GM21447 (cell line): ENCODE results near the gene RAB13.

Source experiments
- ATAC-seq: cut with Tn5 transposase; IDR thresholded peaks from one replicate; pipeline ENCODE4 v1.9.1; 2021; ENCODE audit not compliant: unreplicated experiment

The RAB13 gene

DNA sequence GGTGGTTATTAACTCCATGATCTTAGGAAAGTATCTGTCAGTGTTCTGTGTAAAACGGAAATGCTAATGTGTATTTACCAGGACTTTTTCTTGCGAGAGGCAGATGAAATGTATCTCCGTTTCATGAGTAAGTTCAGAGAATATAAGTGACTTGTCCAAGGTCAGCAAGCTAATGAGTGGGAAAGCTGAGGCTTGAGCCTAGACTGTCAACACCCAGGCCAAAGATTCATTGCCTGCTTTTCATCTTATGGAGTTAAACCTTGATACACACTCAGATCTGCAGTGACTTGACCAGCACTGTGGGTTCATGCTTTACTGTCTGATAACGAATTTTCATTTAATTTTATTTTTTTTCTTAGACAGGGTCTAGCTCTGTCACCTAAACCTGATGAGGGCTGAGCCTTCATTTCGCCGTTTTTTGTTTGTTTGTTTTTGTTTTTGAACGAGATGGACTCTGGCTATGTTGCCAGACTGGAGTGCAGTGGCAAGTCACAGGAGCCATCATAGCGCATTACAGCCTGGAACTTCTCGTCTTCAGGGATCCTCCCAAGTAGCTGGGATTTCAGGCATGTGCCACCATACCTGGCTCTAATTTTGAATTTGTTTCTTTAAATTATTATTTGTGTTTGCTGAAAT lies 7.7 kb downstream of the RAB13 start:
- ATAC-seq = no peak

DNA sequence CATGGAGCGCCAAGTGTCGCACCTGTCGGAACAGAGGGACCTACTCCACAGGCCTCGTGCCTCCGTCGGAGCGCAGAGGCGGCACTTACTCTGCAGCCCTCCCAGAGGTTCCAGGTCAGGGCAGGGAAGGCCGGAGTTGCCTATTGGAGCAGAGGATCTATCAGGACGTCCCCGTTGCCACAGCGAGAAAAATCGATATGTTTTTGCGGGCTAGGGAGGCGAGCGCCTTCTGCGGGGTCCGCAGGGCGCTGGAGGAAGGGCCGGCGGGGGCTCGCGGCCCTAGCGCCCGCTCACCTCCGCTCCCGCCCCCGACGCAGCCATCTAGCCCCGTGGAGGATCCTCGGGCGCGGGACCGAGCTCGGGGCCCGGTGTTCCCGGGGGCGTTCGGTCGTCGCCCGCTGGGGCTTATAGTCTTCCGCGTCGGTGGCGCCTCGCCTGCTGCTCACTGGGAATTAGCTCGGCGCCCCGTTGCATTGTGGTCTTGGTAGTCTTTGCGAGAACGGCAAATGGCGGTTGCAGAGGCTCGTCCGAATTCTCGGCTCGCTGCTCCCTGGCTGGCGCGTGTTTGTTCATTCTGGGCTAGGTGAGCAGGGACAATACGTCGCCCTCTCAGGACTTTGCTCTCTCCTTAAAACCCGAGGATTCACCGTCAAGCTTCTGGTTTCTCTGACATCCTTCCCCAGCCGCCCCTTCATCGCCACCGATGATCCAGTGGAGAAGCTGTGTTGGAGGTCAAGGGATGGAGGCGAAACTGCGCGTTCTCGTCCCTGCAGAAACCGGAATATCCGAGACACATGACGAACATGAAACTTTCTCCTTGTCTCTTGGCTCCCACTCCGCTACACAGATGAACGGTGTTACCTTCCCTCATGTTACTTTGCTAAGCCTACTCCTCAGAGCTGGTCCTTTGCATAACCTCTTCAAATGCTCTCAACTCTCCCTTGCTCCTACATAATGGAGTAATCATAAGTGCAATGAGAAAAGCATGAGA lies 8.6 kb downstream of the RAB13 start, which contains the start of gene JTB:
TSS of gene JTB (minus strand) at position 425 of the 991 bp plus-strand sequence. CDS start at position 3, 422 bp downstream.
- ATAC-seq = peak; percentile 81

DNA sequence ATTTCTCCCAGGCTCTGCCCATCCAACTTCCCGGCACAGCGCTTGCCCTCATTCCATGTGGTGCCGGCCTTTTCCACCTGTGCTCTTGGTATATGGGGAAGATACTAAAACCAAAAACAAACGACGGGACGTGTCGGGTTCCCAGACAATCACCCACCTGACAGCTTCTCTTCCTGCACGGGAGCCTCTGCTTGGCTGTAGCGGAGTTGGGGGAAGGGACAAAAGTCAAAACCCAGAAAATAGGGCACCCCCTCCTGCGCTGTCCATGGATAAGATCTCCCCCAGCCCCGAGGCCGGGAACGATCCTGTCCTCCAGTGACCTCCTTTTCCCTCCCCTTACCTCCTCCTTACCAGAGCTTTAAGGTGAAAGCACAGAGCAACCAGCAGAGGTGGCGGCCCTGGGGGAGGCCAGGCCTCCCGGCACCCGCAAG lies 9.3 kb downstream of the RAB13 start:
- ATAC-seq = no peak

DNA sequence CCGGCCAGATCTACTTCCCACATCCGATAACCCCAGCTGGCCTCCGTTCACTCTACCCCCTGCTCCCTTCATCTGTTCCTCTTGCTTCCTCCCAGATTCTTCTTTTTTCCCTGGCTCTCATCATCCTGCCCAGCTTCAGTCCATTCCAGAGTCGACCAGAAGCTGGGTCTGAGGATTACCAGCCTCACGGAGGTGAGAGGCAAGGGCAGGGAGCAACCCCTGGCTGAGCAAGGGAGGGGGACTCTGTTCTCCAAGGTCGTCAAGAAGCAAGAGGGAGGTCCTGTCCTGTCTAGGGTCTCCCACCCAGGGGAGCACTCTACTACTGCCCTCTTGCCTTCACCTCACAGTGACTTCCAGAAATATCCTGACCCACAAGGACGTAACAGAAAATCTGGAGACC lies 12.6 kb downstream of the RAB13 start:
- no peak for ATAC-seq

DNA sequence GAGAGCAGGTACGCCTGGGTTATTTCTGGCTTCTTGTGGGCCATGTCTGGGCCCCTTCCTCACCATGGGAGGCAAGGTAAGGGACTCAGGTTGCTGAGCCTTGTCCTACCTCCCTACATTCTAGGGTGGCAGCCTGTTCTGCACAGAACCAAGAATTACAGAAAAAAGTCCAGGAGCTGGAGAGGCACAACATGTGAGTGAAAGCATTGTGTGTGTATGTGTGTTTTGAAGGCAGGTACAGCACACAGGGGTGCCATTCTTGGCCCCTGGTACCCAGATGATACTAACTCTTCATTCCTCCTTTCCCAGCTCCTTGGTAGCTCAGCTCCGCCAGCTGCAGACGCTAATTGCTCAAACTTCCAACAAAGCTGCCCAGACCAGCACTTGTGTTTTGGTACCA lies 13.1 kb downstream of the RAB13 start:
- no peak for ATAC-seq

DNA sequence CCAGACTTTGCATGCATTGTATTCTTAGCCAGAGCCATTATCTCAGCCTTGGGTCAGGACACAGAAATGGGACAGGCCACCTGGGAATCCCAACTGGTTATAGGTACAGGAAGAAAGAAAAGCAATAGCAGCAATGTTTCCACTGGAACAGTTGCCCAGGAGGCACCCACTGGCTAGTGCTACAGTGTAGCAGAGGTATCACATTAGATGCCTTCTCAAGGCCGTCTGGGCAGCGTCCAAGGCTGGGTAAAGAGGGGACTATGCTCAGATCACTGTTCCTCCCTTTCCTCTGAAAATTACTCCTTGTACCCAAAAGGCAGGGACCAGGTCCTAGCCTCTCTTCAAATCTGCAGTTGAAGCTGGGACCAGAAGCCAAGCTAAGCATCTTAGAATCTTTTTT lies 15.8 kb downstream of the RAB13 start:
- ATAC-seq = no peak

DNA sequence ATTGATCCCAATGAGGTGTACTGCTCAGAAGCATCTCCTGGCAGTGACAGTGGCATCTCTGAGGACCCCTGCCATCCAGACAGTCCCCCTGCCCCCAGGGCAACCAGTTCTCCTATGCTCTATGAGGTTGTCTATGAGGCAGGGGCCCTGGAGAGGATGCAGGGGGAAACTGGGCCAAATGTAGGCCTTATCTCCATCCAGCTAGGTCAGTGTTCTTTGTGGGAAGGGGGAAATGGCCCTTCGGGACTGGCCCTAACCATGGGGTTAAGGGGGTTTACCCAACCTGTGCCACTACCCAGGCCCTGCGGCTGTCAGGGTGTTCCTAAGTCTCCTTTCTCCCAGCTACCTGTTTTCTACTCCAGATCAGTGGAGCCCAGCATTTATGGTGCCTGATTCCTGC lies 17.2 kb downstream of the RAB13 start:
- no peak for ATAC-seq

DNA sequence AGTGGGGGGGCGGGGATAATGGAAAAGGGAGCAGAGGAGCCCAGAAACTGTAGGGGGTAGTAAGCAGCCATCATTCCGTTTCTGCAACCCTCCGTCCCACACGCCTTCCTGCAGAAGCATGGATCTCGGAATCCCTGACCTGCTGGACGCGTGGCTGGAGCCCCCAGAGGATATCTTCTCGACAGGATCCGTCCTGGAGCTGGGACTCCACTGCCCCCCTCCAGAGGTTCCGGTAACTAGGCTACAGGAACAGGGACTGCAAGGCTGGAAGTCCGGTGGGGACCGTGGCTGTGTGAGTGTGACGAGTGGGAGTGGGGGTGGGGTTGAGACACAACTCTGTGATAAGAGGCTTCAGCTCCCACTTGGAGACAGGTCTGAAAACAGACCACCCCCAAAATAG lies 17.7 kb downstream of the RAB13 start:
- no peak for ATAC-seq

DNA sequence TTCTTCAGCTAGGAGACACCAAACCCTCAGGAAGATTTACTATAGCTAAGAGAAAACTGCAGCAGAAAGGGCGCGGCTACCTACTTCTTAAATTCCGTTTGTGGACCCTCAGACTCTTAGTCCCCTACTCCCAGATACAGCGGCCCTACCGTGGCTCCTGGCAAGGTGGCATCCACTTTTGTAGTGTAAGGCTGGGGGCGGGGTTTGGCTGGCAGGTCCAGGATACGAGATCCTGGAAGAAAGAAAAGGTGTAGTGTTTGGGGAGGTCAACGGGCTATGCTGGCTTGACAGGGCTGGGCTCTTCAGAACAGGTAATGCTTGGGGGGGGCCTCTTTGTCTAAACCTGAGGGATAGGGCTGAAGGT lies 18.2 kb downstream of the RAB13 start:
- ATAC-seq = no peak

DNA sequence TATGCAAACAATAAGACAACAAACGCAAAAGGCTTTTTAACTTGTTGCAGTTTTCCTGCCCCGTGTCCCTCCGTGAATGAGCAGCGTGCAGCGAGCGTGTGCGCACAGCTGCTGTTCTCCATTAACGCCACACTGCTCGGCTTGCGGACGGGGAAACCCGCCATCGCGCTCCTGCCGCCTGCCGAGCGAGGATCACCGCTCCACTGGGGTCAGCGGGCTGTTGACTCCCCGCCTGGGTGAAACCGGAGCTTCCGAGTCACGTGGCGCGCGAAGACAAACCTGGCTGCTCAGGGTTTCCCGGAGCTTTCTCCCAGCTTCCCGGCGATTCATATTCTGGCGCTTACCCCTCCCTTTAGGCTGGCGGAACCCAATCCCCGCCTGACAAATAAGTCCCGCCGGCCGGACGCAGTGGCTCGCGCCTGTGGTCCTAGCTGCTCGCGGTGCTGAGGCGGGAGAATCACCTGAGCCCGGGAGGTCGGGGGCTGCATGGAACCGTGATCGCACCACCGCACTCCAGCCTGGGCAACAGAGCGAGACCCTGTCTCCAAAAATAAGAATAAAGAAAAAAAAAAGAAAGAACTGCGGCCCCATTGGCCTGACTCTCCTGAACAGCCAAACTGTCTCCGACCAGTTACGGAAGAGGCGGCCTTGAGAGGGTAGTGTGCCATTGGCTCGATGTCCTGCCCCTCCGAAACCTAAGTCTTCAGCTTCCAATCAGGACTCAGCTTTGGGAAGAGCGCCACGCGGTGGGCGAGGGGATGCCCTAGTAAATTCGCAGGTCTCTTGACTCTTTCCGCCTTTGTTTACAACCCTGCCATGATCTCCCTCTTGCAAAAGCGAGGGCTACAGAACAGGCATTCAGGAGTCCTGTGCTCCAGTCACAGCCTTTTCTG lies 18.8 kb downstream of the RAB13 start, which contains the start of gene CREB3L4:
TSS of gene CREB3L4 (plus strand) at position 796 of the 893 bp plus-strand sequence. CDS start 624 bp downstream, outside the sequence.
- peak; percentile 64 for ATAC-seq

DNA sequence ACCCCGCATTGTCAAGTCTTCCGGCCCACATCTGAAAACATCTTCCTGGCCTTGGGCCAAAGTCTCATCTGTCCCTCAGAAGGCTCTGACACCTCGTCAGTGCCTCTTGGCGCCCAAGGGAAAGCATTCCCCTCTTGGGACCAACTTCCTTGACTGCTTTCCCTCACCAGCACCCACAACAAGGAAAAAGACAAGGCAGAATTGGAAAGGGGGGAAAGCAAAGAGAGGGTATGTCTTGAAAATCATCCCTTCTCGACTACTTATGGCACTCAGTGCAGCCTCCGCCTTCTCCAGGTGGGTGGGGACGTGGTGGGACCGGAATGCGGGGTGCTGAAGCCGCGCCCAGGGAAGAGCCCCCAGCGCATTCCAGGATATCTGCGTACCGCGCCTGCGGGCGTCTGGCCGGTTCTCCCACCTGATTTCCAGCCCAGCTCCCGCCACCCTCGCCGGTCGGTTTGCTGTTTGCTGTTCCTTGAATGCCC lies 22.2 kb downstream of the RAB13 start:
- ATAC-seq = no peak

DNA sequence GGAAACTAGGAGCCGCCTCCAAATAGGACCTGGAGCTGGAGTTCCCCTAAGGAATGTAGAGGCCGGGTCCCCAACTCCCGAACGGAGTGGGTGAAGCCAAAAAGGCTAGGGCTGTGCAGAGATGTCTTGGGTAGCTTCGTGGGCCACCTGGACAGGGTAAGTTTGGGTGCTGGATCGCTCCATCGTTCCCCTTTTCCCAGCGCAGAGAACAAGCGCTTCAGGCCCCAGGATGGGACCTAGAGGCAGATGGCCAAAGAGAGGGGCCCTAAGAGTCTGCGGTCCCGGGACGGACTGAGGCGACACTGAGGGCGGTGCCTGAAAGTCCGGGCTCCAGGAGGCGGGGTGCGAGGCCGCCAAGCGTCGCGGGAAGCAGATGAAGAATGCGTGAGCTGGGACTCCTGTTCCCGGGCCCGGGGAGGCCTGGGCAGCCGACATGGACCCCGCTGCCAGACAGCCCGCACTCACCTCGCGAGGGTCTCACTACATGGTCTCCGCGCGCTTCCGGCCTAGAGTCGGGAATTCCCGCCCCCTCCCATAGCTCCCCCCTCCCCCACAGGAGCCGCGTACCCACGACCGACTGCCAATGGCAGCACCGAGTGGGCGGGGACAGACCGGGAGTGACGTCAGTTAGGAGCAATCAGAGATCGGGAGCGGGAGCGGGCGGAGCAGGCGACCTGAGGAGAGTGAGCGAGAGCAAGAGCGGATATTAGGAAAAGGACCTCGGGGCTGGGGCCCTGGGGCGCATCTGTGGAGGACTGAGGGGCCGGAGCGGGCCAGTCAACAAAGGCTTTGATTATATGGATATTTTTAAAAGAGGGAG lies 22.9 kb downstream of the RAB13 start, which contains the start of gene SLC39A1:
TSS of gene SLC39A1 (minus strand) at position 508 of the 820 bp plus-strand sequence. CDS start 822 bp downstream, outside the sequence.
- peak; percentile 45 for ATAC-seq

DNA sequence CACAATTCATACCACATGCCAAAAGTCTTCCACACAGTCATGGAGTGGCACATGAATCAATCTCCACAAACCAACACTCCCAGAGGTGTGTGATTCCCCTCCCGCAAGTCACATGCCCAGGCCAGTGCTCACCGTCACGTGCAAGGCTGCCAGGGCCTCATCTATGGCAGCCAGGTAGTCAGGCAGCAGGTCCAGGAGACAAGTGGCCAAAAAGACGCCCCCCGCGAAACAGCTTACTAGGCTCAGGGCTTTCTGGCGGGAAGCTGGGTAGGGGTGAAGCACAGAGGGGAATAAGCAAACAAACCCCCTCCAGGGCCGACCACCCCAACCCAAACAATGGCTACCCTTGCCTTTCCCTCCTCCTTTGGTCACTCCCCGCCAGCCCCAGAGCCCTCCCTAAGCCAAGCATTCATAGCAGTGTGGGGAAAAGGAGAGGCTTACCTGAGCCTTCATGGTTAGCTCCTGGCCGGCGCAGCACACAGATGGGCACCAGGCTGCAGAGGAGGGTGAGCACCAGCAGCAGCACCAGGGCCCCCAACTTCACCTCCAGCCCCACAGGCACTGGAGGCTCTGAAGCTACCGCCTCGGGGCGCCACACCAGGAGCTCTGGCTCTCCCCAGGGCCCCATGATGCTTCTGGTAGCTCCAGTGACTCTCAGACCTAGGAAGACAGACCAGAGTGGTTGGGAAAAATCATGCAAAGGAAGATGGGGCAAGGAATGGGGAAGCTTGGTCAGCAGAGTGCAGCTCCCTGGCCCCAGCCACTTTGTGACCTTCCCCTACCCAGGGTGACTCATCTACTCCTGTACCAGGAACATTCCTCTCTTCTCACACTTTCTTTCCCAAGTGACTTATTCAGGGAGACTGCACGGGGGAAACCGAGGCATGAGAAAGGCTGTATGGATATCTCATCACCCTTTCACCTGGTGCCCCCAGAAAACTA lies 23.8 kb downstream of the RAB13 start:
- ATAC-seq = no peak

DNA sequence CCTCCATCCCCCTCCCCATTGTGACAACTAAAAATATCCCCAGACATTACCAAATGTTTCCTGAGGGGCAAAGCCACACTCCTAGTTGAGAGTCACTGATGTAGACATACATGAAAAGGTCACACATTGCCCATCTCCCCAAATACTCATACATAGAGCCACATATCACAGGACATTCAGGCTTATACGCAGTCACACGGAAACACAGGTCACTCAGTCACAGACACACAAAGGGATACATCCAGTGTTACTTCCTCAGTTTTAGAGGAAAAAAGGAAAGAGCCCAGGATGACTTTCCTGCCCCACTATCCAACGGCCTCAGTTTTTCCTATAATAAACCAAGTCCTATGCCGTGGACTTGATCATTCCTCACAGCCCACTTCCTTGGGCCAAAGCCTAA lies 24.7 kb downstream of the RAB13 start:
- no peak for ATAC-seq

DNA sequence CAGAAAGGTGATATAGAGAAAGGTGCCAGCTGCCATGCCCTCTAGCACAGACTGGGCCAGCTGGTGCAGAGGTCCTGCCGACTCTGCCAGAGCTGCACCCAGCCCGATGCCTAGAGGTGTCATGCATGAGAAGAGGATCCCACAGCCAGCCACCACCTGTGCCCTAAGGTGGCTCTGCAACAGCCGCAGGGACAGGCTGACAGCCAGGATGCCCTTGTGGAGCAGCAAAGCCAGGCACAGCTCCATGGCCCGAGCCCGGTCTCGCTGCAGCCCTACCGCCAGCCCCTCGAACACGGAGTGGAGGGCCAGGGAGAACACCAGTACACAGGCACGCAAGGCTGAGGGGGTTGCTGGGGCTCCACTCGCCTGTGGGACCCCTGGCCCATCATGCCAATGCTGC lies 25.9 kb downstream of the RAB13 start:
- no peak for ATAC-seq

DNA sequence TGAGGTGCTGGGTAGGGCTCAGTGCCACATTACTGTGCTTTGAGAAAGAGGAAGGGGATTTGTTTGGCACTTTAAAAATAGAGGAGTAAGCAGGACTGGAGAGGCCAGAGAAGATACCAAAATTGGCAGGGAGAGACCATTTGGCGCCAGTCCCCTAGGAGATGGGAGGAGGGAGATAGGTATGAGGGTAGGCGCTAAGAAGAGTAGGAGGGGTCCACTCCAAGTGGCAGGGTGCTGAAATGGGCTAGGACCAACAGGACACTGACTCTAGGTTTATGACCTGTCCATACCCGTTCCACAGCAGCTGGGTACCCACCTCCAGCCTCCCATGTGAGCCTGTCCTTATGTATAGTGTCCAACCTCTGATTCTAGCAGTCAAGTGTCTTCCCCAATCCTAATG lies 26.7 kb downstream of the RAB13 start:
- no peak for ATAC-seq

DNA sequence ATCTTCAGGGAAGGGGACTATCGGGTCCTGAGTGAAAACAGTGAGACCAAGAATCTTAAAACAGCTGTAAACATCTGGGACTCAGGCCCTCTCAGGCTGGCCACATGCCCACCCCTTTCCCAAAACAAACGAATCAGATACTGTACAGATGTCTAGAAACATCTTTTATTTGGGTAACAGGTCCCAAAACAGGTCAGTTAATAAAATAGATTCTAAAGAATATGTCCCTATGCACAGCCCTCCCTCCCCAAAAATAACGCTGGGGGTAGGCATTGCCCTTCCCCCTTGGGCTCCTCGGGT lies 27.2 kb downstream of the RAB13 start:
- ATAC-seq = no peak

DNA sequence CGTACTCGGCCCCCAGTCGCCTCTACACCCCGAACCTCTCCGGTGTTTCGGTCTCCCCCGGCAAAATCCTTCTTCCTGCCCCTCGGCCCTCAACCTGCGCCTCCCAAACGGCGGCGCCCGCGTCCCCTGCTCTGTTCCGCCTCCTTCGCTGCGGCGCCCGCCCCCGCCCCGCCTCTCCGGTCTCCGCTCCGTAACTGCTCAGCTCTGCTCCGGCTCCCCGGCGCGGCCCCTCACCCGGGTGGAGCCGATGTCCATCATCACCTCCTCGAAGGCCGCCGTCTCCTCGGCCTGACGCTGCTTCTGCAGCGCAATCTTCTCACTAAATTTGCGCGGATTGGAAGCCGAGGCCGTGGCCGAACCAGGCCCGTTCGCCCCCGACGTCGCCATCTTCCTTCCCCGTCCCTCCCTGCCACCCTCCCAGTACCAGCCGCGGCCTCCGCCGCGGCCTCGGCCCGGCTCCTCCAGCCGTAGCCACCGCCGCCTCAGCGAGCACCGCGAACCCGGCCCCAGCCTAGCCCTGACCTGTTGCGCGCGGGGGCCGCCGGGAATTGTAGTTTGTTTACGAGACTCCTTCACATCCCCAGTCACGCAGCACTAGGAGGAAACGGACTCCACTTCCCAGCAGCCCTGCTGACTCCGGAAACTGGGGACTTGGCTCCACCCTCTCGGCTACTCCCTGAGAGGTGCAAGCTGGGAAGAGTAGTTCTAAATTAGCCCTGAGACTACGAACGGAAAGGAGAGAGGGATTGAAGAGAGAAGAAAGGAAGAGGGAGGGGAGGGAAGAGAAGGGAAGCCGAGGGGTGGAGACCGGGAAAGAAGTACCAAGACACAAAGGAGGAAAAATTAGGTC lies 27.8 kb downstream of the RAB13 start, which contains the start of gene CRTC2:
TSS of gene CRTC2 (minus strand) at position 502 of the 850 bp plus-strand sequence. CDS start at position 387, 115 bp downstream.
- peak; percentile 60 for ATAC-seq
